DMS153 (cell line): ENCODE data around the gene BHLHE23.
"Not testable (repeated sequence)": the region's sequence is repeated elsewhere in the genome, so short reads cannot be mapped to it uniquely, and the experiment has no call there.

ENCODE experiments used
- DNase-seq: peaks from one replicate; lab custom pipeline; 2025; lab: John Stamatoyannopoulos, UW

Gene BHLHE23

GRCh38 chr20:62960446-62961309 is 46.1 kb downstream of the BHLHE23 start:
- DNase-seq: not testable (repeated sequence)

- DNase-seq: no peak
Measured at GRCh38 chr20:62959998-62960436, 46.7 kb downstream of the BHLHE23 start.

- DNase-seq: no peak
Measured at GRCh38 chr20:62959101-62959971, 47.4 kb downstream of the BHLHE23 start.

GRCh38 chr20:62958388-62959100 is 48.2 kb downstream of the BHLHE23 start:
- no peak for DNase-seq

- DNase-seq: no peak
Measured at GRCh38 chr20:62957136-62958117, 49.3 kb downstream of the BHLHE23 start.

- no peak for DNase-seq
Measured at GRCh38 chr20:62956387-62957135, 50.2 kb downstream of the BHLHE23 start.
